GM18907 (cell line): ENCODE measurements around the gene ALAD.
A peak's percentile ranks its signal among the peaks of the same experiment; 100 is the strongest.

Experiments
- ATAC-seq: cut with Tn5 transposase; IDR thresholded peaks from one replicate; pipeline ENCODE4 v1.9.1; 2021; ENCODE audit warnings: mild to moderate bottlenecking, moderate library complexity; ENCODE audit not compliant: unreplicated experiment

ALAD gene

DNA sequence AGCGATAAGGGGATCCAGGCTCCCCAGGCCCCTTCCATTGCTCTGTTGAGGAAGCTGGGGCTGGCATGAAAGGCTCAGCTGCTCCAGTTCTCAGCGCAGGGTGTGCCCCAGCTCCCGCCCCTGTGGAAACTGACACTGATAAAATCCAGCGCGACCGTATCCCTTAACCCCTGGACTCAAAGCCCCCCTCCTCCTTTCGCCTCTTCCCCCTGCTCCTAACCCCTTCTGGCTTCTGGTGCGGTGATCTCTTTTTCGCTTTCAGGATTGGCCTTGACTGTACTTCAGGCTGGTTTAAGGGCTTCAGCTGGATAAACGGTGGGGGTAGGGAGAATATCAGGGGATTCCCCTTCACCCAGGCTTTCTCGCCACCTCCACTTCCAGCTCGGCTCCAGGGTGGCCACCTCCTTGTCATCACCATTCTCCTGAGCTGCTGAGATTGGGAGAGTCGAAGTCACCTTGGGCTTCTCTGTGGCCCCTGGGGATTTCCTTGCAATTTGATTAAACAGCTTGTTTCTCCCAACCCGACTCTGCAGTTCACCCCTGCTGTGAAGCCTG, 50.9 kb downstream of the ALAD start:
- ATAC-seq = no peak

DNA sequence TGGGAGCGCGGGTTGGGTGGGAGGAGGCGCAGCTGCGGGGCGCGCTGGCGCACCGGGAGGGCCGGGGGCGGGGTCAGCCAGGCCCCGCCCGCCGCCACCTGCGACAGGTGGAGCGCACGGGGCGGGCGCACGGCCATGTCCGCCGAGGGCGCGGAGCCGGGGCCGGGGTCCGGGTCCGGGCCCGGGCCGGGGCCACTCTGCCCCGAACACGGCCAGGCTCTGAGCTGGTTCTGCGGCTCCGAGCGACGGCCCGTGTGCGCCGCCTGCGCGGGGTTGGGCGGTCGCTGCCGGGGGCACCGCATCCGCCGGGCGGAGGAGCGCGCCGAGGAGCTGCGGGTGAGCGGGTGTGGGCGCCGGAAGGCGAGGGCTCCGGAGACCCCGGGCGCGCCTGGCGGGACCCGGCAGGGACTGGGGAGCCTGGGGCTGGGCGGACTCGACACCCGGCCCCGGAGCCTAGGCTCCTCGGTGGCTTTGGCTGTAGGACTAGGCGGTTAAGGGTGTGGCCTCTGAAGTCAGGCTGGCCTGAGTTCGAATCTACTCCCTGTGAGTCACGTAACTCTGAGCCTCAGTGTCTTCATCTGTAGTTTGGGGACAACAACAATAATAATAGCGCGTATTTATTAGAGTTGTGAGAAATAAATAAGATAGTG, 51.5 kb downstream of the ALAD start, which contains the start of gene BSPRY:
Gene BSPRY, plus strand, starts transcription at position 97 of the 650 bp plus-strand sequence. Its CDS starts 39 bp downstream, at position 136.
- ATAC-seq = peak; percentile 42

DNA sequence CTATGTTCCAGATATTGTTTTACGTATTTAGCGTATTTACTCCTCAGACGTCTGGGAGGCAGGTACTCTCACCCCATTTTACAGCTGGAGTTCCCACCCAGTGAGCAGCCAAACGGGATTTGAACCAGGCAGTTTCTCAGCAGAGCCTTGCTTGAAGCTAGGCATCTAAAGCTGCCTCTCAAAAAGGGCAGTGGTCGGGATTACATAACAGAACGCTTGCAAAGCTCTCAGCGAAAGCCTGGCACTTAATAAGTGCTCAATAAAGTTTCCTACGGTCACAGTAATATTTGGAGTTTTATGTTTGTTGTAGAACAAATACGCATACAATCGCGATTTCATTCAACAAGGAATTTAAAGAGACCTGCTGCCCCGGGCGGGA, 52.0 kb downstream of the ALAD start:
- peak; percentile 3 for ATAC-seq

DNA sequence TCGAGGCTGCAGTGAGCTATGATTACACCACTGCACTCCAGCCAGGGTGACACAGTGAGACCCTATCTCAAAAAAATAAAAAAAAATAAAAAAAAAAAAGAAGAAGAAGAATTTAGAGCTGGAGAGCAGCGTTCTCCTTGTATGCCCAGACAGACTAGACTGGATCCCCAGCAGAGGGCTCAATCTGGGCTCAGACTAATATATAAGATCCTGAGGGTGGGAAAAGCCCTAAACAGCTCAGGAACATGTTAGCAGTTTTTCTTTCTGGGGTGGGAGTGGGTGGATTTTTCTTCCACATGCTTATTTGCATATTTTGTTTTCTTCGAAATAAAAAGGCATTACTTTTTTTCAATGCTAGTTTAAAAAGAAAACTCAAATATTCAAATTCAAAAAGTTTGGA, 52.6 kb downstream of the ALAD start:
- ATAC-seq = no peak

DNA sequence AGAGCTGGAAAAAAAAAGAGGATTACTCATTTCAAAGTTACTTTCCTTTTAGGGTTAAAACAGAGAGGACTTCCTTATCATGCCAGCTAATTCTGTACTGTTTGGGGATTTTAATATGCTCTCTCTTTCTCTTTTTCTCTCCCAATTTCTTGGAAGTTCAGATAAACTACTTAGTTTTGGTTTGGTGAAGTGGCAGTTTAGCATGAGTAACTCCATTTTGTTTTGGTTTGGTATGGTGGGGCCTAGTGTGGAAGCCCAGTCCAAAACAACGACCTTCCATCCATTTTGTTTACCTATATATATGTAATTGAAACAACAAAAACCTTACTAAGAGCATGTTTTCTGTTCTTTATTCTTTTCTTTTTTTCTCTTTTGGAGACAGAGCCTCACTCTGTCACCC, 55.4 kb downstream of the ALAD start:
- ATAC-seq = no peak

DNA sequence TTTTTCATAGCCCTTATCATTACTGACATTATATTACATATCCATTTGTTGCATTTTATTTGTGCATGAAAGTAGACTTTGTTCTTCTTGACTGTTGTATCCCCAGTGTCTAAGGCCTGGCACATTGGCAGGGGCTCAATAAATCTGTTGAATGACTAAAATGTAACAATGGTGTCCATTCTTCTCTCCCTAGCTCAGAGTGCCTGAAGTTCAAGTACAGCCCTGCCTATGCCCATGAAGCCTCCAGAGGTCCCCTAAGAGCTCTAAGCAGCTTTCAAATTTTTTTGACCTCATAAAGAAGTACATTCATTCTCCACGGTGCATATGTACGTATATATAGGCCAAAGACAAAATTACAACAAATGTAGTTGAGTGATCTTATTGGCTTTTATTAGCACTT, 55.9 kb downstream of the ALAD start:
- ATAC-seq = no peak

DNA sequence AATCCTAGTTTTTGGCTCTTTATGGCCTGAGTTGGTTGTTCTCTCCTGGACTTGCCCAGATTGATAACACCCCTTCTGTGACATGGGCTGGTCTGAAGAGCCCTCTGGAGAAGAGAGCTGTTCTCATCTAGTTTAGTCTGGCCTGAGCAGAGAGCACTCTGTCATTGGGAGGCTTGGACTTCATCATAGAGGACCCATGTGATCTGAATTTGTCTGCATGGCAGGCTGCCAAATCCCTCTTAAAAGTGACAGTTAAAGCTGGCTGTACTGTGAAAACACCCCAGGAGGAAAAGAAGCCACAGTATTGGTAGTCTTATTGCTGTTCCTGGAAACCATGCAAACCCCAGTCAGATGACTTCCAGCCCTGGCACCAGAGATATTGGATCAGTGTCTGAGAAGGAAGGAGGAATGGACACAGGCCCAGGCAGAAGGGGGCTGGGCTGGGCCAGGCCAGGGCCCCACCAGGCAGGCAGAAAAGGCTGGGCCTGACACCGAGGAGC, 57.3 kb downstream of the ALAD start:
- ATAC-seq = no peak

DNA sequence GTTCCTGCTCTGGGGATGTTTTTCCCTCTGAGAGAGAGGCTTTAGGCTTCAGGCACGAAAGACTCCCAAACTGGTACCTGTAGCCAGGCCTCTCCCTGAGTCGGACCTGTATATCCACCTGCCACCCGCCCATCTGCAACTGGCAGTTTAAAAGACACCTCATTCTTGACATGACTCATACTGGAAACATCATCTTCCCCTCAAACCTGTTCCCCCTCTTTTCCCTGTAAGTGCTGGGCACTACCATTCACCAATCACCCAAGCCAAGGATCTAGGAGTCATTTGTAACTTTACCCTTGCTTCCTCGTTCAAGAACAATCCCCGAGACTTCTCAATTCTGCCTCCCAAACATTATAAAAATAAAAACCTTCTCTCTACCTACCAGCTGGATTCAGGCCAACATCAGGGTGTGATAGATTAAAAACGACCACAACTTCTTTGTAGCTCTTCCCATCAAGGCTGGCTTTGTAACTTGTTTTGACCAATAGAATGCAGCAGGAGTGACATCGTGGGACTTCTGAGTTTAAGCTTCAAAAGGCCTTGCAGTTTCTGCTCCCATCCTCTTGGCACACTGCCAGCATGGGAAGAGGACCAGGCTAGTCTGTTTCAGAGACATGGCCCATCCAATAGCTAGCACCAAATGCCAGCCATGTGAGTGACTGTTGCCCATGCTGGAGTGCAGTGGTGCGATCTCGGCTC, 59.2 kb downstream of the ALAD start:
- no peak for ATAC-seq

DNA sequence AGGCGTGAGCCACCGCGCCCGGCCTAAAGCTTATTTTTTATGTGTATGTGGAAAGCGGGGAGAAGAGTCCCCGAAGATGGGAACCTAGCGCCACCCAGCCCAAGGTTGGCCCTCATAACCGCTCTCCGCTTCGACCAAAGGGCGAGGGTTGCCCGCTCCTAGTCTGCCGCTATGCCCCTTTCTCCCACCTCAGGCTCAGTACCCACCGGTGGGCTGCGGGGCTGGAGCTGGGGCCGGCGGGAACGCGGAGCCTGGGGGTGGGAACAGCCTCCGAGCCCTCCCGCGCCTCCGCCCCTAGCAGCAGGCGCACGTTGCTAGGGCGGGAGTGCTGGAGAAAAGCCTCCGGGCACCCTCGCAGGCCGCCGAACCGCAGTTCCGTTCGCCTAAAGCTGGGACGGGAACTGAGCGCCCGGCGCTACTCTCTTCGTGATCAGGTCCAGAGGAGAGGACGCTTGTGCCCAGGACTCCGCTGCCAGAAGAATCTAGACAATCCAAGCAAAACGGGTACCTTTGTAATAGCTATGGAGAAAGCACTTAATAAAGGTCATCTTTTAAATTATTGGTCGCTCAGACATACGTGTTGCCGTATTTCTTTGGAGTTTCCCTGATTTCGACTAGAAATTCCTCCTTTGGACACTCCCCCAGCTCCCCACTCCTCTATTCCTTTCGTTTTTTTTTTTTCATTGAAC, 60.9 kb downstream of the ALAD start, which contains the start of gene WDR31:
Gene WDR31, minus strand, starts transcription at position 265 of the 689 bp plus-strand sequence. CDS start 8,253 bp downstream, outside the sequence.
- peak; percentile 98 for ATAC-seq

DNA sequence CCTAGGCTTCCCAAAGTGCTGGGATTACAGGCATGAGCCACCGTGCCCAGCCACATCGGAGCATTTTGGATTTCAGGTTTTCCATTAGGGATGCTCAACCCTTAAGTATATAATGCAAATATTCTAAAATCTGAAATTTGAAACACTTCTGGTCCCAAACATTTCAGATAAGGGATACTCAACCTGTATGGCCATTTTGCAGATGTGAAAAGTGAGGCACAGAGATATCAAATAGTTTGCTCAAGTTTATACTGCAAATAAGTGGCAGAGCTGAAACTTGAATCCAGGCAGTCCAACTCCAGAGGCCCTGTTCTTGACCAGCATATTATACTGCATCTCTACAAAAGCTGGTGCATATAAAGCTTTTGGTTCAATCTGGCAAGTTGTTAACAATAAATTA, 63.4 kb downstream of the ALAD start:
- no peak for ATAC-seq
